Stimulated activated CD8-positive, alpha-beta memory T cell treated with anti-CD3 and anti-CD28 coated beads, Interleukin-7, amount 100 ng/mL, for 24 hours (primary cell): ENCODE results near the gene SMARCC2.
"Not testable (repeated sequence)": the region's sequence is repeated elsewhere in the genome, so short reads cannot be mapped to it uniquely, and the experiment has no call there.

Experiments used
- DNase-seq: peaks from one replicate; pipeline ENCODE4 v3.0.0-alpha.2; 2020; ENCODE audit warnings: low read depth

SMARCC2 gene

GRCh38 chr12:56163533-56164344, 25.5 kb downstream of the SMARCC2 start:
- no peak for DNase-seq

- no peak for DNase-seq
Measured at GRCh38 chr12:56162468-56163290, 26.6 kb downstream of the SMARCC2 start.

GRCh38 chr12:56161690-56162351, 27.5 kb downstream of the SMARCC2 start:
- no peak for DNase-seq

GRCh38 chr12:56160894-56161689, 28.2 kb downstream of the SMARCC2 start:
- DNase-seq, result no peak

- peak; percentile 28 for DNase-seq
Measured at GRCh38 chr12:56160193-56160763, 29.0 kb downstream of the SMARCC2 start.

- no peak for DNase-seq
Measured at GRCh38 chr12:56159482-56160192, 29.6 kb downstream of the SMARCC2 start.

GRCh38 chr12:56158926-56159461, 30.3 kb downstream of the SMARCC2 start:
- DNase-seq, result no peak

- peak; percentile 75 for DNase-seq
Measured at GRCh38 chr12:56158029-56158925, 31.0 kb downstream of the SMARCC2 start, which contains the start of gene MYL6. MYL6 (plus strand) TSS chr12:56158359; CDS start chr12:56158402, 43 bp downstream.

GRCh38 chr12:56157201-56158028, 31.9 kb downstream of the SMARCC2 start:
- peak; percentile 20 for DNase-seq

GRCh38 chr12:56156464-56157200, 32.7 kb downstream of the SMARCC2 start:
- DNase-seq, result not testable (repeated sequence)

GRCh38 chr12:56155256-56155845, 33.9 kb downstream of the SMARCC2 start:
- DNase-seq, result no peak

- DNase-seq, result no peak
Measured at GRCh38 chr12:56154818-56155217, 34.5 kb downstream of the SMARCC2 start.

- no peak for DNase-seq
Measured at GRCh38 chr12:56154246-56154771, 35.0 kb downstream of the SMARCC2 start.

GRCh38 chr12:56153678-56154065, 35.6 kb downstream of the SMARCC2 start:
- DNase-seq, result no peak

GRCh38 chr12:56152756-56153677, 36.3 kb downstream of the SMARCC2 start:
- no peak for DNase-seq
